ENCODE measurements around the gene RSKR. TPM values are rescaled to one million over a fixed set of nuclear protein-coding genes. Genes with fewer than 3 reads are reported as not detected.

The RSKR gene
- total RNA-seq, 1 donor from 2014 or later: 0.32 TPM

GRCh38 chr17:28571361-28572122 lies 42.4 kb downstream of the RSKR start, which contains the start of gene PIGS:
Gene PIGS (minus strand): TSS chr17:28571524. CDS start chr17:28571496, 28 bp downstream.
- Histone ChIP-seq H3K4me1 (peaks cover 0 to 23% of the 10 kb centered on the region in 2 donors), H3K36me3 (no peaks in the 10 kb centered on the region), H3K4me3 (peak within 1 kb of the TSS; percentile 91 to 95), H3K27ac (peak within 1 kb of the TSS; percentile 75 to 85), H3K9me3 (no peaks in the 10 kb centered on the region), H3K27me3 (no peaks in the 10 kb centered on the region)
- TF ChIP-seq CTCF (IDR thresholded peaks at IDR 0.05): no peak
- DNase-seq (ENCODE audit: low spot score in 2 of 2): peak; percentile 79 to 96
- intact Hi-C loops (cut with DNase I): loop anchor here (1.0 to 2.0 kb wide), 3 partner anchors 19 to 91 kb away; partner anchors contain the start of genes SPAG5, SUPT6H and UNC119

- peak overlapping the region; percentile 75 to 85 for H3K27ac ChIP-seq
- no peaks in the 10 kb centered on the region for H3K9me3 ChIP-seq
- peak overlapping the region; percentile 91 to 95 for H3K4me3 ChIP-seq
- intact Hi-C loops (cut with DNase I): loop anchor here (1.0 to 2.0 kb wide), 3 partner anchors 19 to 92 kb away; partner anchors contain the start of genes SPAG5, SUPT6H and UNC119
- no peaks in the 10 kb centered on the region for H3K36me3 ChIP-seq
- no peak for TF ChIP-seq CTCF (IDR thresholded peaks at IDR 0.05)
- peaks cover 0 to 20% of the 10 kb centered on the region in 2 donors for H3K4me1 ChIP-seq
- no peaks in the 10 kb centered on the region for H3K27me3 ChIP-seq
- no peak for DNase-seq (ENCODE audit: low spot score in 2 of 2)
These were observed 43.1 kb downstream of the RSKR start for GRCh38 chr17:28570716-28571360.

GRCh38 chr17:28569446-28569845 lies 44.5 kb downstream of the RSKR start:
- DNase-seq (ENCODE audit: low spot score in 2 of 2): no peak
- no peak for TF ChIP-seq CTCF (IDR thresholded peaks at IDR 0.05)
- Histone ChIP-seq H3K27ac (no peak overlapping the region), H3K27me3 (no peaks in the 10 kb centered on the region), H3K4me3 (no peak overlapping the region), H3K36me3 (no peaks in the 10 kb centered on the region), H3K4me1 (peaks cover 0 to 20% of the 10 kb centered on the region in 2 donors), H3K9me3 (no peaks in the 10 kb centered on the region)
- intact Hi-C loops (cut with DNase I): no loop called here

GRCh38 chr17:28567604-28568003 lies 46.4 kb downstream of the RSKR start:
- intact Hi-C loops (cut with DNase I): no loop called here
- no peak for DNase-seq (ENCODE audit: low spot score in 2 of 2)
- TF ChIP-seq CTCF (IDR thresholded peaks at IDR 0.05): no peak

GRCh38 chr17:28563475-28563874 lies 50.5 kb downstream of the RSKR start:
- Histone ChIP-seq H3K27me3 (no peaks in the 10 kb centered on the region), H3K9me3 (no peaks in the 10 kb centered on the region), H3K36me3 (peaks cover 42 to 48% of the 10 kb centered on the region in 2 donors), H3K27ac (no peak overlapping the region), H3K4me3 (no peak overlapping the region), H3K4me1 (no peaks in the 10 kb centered on the region)
- intact Hi-C loops (cut with DNase I): no loop called here
- TF ChIP-seq CTCF (IDR thresholded peaks at IDR 0.05): no peak
- no peak for DNase-seq (ENCODE audit: low spot score in 2 of 2)

More at GRCh38 chr17:28567604-28568003, 46.4 kb downstream of the RSKR start:
- Histone ChIP-seq H3K27ac (no peak overlapping the region), H3K9me3 (no peaks in the 10 kb centered on the region), H3K36me3 (peaks cover 11 to 14% of the 10 kb centered on the region in 2 donors), H3K4me3 (no peak overlapping the region), H3K27me3 (no peaks in the 10 kb centered on the region), H3K4me1 (peaks cover 0 to 19% of the 10 kb centered on the region in 2 donors)

Other genes with a start within 250 kb of the RSKR start
- not detected for gene SEBOX, start 249.0 kb downstream of the RSKR start, total RNA-seq
- gene VTN, start 243.9 kb downstream of the RSKR start, total RNA-seq: 7.5 TPM
- gene SARM1, start 242.5 kb downstream of the RSKR start, total RNA-seq: 121 TPM
- 9.7 TPM for gene SLC46A1, start 208.0 kb downstream of the RSKR start, total RNA-seq
- not detected for gene SLC13A2, start 140.5 kb downstream of the RSKR start, total RNA-seq
- not detected for gene FOXN1, start 107.8 kb downstream of the RSKR start, total RNA-seq
- gene UNC119, start 61.6 kb downstream of the RSKR start, total RNA-seq: 33.8 TPM
- gene PIGS, start 42.7 kb downstream of the RSKR start, total RNA-seq: 44.6 TPM
- 24.8 TPM for gene ALDOC, start 37.3 kb downstream of the RSKR start, total RNA-seq
- gene SPAG5, start 15.2 kb downstream of the RSKR start, total RNA-seq: 1.6 TPM
- 104 TPM for gene BLTP2, start 31.0 kb upstream of the RSKR start, total RNA-seq
- gene SDF2, start 47.7 kb upstream of the RSKR start, total RNA-seq: 51.9 TPM
- 43.7 TPM for gene SUPT6H, start 48.0 kb upstream of the RSKR start, total RNA-seq
- 1.6 TPM for gene PROCA1, start 97.7 kb upstream of the RSKR start, total RNA-seq
- gene RAB34, start 103.7 kb upstream of the RSKR start, total RNA-seq: 172 TPM
- gene RPL23A, start 105.8 kb upstream of the RSKR start, total RNA-seq: 491 TPM
- gene TLCD1, start 112.0 kb upstream of the RSKR start, total RNA-seq: not detected
- gene NEK8, start 114.6 kb upstream of the RSKR start, total RNA-seq: 3.2 TPM
- gene TRAF4, start 129.8 kb upstream of the RSKR start, total RNA-seq: 53.2 TPM
- 30.7 TPM for gene FAM222B, start 228.6 kb upstream of the RSKR start, total RNA-seq
- gene ERAL1, start 240.8 kb upstream of the RSKR start, total RNA-seq: 5.7 TPM

All from ascending aorta (tissue), 2 donors.